ENCODE results near the gene RAB11FIP3. TPM values are rescaled to one million over a fixed set of nuclear protein-coding genes. Genes with fewer than 3 reads are reported as not detected.

RAB11FIP3 gene
- total RNA-seq, 1 experiment from 2014 or later = 37.1 TPM

- TF ChIP-seq CTCF (conservative IDR thresholded peaks at IDR 0.05) = no peak
- Histone ChIP-seq H3K79me2 (ENCODE audit: insufficient read depth, low read length) (no peaks in the 10 kb centered on the region), H4K8ac (replicated peaks; ENCODE audit: insufficient read length, low read depth, low read length) (no peak overlapping the region), H2BK15ac (ENCODE audit: low read depth, low read length) (no peak overlapping the region), H3K9me3 (ENCODE audit: control insufficient read depth, low read depth, low read length) (no peaks in the 10 kb centered on the region), H4K91ac (ENCODE audit: insufficient read length, low read depth, low read length) (no peak overlapping the region), H2BK5ac (ENCODE audit: insufficient read length, low read length) (no peak overlapping the region), H3K23me2 (ENCODE audit: insufficient read length, low read depth, low read length, poor library complexity, severe bottlenecking) (no peaks in the 10 kb centered on the region), H3K9ac (ENCODE audit: extremely low read depth, insufficient read length, low read length) (no peak overlapping the region), H2AK5ac (ENCODE audit: insufficient read length, low read length) (no peak overlapping the region), H3K27ac (ENCODE audit: insufficient read length, low read depth, low read length) (no peak overlapping the region), H4K5ac (ENCODE audit: insufficient read length, low read depth, low read length) (no peak overlapping the region), H3K18ac (ENCODE audit: insufficient read length, low read depth, low read length) (no peak overlapping the region), H3K27me3 (ENCODE audit: insufficient read depth, low read length) (no peaks in the 10 kb centered on the region), H3K79me1 (ENCODE audit: insufficient read depth, low read depth, low read length, poor library complexity, severe bottlenecking) (no peaks in the 10 kb centered on the region), H2BK120ac (ENCODE audit: low read depth, low read length, poor library complexity, severe bottlenecking) (no peak overlapping the region), H3T11ph (ENCODE audit: low read length) (no peak overlapping the region), H3K14ac (ENCODE audit: insufficient read depth, low read length) (no peak overlapping the region), H3K4me2 (ENCODE audit: insufficient read depth, insufficient read length, low read length) (no peak overlapping the region), H2BK20ac (ENCODE audit: low read depth, low read length, poor library complexity, severe bottlenecking) (no peak overlapping the region), H3K4me1 (ENCODE audit: insufficient read depth, low read length) (no peaks in the 10 kb centered on the region), H2BK12ac (ENCODE audit: insufficient read length, low read depth, low read length) (no peak overlapping the region), H3K4ac (ENCODE audit: low read depth, low read length) (no peak overlapping the region), H2AFZ (ENCODE audit: low read length) (no peak overlapping the region), H3K23ac (ENCODE audit: insufficient read length, low read depth, low read length) (no peak overlapping the region), H4K20me1 (ENCODE audit: control insufficient read depth, insufficient read depth, insufficient read length) (no peaks in the 10 kb centered on the region), H3K56ac (ENCODE audit: insufficient read length, low read depth, low read length) (no peak overlapping the region)
- DNase-seq = no peak
- H3K9me3 Mint-ChIP-seq = no peaks in the 10 kb centered on the region
- H3K36me3 Mint-ChIP-seq (ENCODE audit: insufficient read depth in 1 of 3, low read depth in 3 of 3) = peaks cover 4 to 11% (median 9%) of the 10 kb centered on the region in 3 experiments; a peak in 5 of 7 replicates
- peak overlapping the region in 2 of 3 experiments; percentile 35 to 39; a peak in 2 of 7 replicates for H3K27ac Mint-ChIP-seq
- no peaks in the 10 kb centered on the region for H3K27me3 Mint-ChIP-seq (ENCODE audit: low read depth)
- no peak overlapping the region for H3K4me3 Mint-ChIP-seq
- peaks cover 10 to 20% of the 10 kb centered on the region in 2 experiments; a peak in 3 of 4 replicates for H3K4me1 Mint-ChIP-seq
- no CpG with 5 or more reads among the region's 6 CpGs for WGBS (ENCODE audit: extremely low coverage, insufficient read length, low lambda C conversion rate)
These were observed 17.5 kb downstream of the RAB11FIP3 start for GRCh38 chr16:442976-443375.
